ENCODE data around the gene SPATA20.

DNA sequence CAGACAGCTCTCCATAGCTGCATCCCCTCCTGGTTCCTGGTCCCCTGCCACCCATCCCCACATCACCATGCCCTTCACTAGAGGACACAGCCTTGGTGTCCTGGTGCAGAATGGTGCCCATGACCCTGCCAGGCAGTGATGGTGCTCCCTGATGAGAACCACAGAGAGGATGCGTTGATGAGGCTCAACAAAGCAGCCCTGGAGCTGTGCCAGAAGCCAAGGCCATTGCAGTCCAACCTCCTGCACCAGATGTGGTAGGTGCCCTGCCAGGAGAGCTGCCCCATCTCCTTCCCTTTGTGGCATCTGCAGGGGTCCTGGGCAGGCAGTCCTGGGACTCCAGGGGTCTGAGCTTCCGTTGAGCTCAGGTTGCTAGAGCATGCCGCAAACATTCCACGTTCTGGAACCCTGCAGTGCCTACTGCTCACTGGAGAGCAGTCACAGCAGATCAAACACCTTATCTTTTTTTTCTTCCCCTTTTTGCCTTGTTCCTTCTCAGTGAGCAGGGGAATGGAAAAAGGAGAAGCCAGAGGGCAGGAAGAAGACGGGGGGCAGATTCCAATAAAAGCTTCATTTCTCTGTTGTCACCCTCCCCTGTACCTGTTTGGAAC is 19.7 kb upstream of the SPATA20 start:
- no peak for TF ChIP-seq SIN3A (IDR thresholded peaks at IDR 0.05; ENCODE audit: borderline replicate concordance, insufficient read depth, low read length)
- TF ChIP-seq, protein P1, sequence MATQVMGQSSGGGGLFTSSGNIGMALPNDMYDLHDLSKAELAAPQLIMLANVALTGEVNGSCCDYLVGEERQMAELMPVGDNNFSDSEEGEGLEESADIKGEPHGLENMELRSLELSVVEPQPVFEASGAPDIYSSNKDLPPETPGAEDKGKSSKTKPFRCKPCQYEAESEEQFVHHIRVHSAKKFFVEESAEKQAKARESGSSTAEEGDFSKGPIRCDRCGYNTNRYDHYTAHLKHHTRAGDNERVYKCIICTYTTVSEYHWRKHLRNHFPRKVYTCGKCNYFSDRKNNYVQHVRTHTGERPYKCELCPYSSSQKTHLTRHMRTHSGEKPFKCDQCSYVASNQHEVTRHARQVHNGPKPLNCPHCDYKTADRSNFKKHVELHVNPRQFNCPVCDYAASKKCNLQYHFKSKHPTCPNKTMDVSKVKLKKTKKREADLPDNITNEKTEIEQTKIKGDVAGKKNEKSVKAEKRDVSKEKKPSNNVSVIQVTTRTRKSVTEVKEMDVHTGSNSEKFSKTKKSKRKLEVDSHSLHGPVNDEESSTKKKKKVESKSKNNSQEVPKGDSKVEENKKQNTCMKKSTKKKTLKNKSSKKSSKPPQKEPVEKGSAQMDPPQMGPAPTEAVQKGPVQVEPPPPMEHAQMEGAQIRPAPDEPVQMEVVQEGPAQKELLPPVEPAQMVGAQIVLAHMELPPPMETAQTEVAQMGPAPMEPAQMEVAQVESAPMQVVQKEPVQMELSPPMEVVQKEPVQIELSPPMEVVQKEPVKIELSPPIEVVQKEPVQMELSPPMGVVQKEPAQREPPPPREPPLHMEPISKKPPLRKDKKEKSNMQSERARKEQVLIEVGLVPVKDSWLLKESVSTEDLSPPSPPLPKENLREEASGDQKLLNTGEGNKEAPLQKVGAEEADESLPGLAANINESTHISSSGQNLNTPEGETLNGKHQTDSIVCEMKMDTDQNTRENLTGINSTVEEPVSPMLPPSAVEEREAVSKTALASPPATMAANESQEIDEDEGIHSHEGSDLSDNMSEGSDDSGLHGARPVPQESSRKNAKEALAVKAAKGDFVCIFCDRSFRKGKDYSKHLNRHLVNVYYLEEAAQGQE (IDR thresholded peaks at IDR 0.05; ENCODE audit: insufficient read depth in 1 of 2, low read depth in 2 of 2, low read length in 2 of 2), result no peak
- TF ChIP-seq POLR2AphosphoS5 (IDR thresholded peaks at IDR 0.05; ENCODE audit: low read depth, low read length), result no peak
- TF ChIP-seq TAF1 (IDR thresholded peaks at IDR 0.05; ENCODE audit: borderline replicate concordance, insufficient read depth, low read length), result no peak
- no peak for TF ChIP-seq FOXP2 (optimal IDR thresholded peaks at IDR 0.05; ENCODE audit: borderline replicate concordance, extremely low read depth, extremely low read length, insufficient read depth)
